Upper lobe of left lung (tissue), 6 donors: ENCODE results near the gene CMTM8. TPM values are rescaled to one million over a fixed set of nuclear protein-coding genes. Genes with fewer than 3 reads are reported as not detected.

ENCODE experiments used
- ATAC-seq, 2 donors: fragments of 200-7000 bp; cut with Tn5 transposase; one replicate each; pipeline ENCODE4 v1.9.1; 2022; ENCODE audit warnings: mild to moderate bottlenecking in 2 of 2, moderate library complexity in 2 of 2; ENCODE audit not compliant: low FRiP score in 2 of 2
- DNase-seq, 2 donors: peaks; one replicate each; pipeline ENCODE4 v3.0.0-alpha.2; 2019 to 2020
- H3K27ac ChIP-seq, 4 donors: fragments of 200-600 bp; sonication (generic); one replicate each; pipeline ENCODE4 v1.5.1; 2016 to 2019
- H3K27me3 ChIP-seq, 4 donors: fragments of 200-600 bp; sonication (generic); one replicate each; pipeline ENCODE4 v1.5.1; 2017 to 2019
- H3K36me3 ChIP-seq, 4 donors: fragments of 200-600 bp; sonication (generic); one replicate each; pipeline ENCODE4 v1.5.1; 2016 to 2019
- H3K4me1 ChIP-seq, 4 donors: fragments of 200-600 bp; sonication (generic); one replicate each; pipeline ENCODE4 v1.5.1; 2018 to 2019
- H3K4me3 ChIP-seq, 4 donors: fragments of 200-600 bp; sonication (generic); one replicate each; pipeline ENCODE4 v1.5.1; 2017 to 2019; ENCODE audit warnings: mild to moderate bottlenecking in 2 of 4, moderate library complexity in 1 of 4
- H3K9me3 ChIP-seq, 4 donors: fragments of 200-600 bp; sonication (generic); one replicate each; pipeline ENCODE4 v1.5.1; 2018 to 2019
- EP300 ChIP-seq, 4 donors: sonication (generic); formaldehyde crosslinking; IDR thresholded peaks; one replicate each; pipeline ENCODE4 v1.5.1; 2017; ENCODE audit warnings: antibody characterized with exemption in 4 of 4, control low read depth in 2 of 4
- POLR2A ChIP-seq, 4 donors: fragments of 450-650 bp; IDR thresholded peaks; one replicate each; pipeline ENCODE4 v1.5.1; 2016 to 2017; ENCODE audit warnings: antibody characterized with exemption in 4 of 4, mild to moderate bottlenecking in 2 of 4
- POLR2AphosphoS5 ChIP-seq, 2 donors: sonication (generic); formaldehyde crosslinking; IDR thresholded peaks; one replicate each; pipeline ENCODE4 v1.5.1; 2017; ENCODE audit warnings: antibody characterized with exemption in 2 of 2
- WGBS, 2 donors: methylation state at CpG; one replicate each; pipeline ENCODE4 v1.1.5; 2017 to 2018; 5-methylcytosine and 5-hydroxymethylcytosine counted together
- total RNA-seq, 6 donors: library from RNA; depleted of rRNA in 4 of 6; stranded (reverse); fragments of >200 nt in 4 of 6; gene quantifications; one replicate each; pipeline versions ENCODE4 v1.1.0 to v1.2.1, GENCODE V29; 2016 to 2021
- TF ChIP-seq, protein P1 (sequence below), 6 experiments: fragments of 450-650 bp in 4 of 6; fragments of 200-600 bp in 2 of 6; sonication (generic) in 2 of 6; IDR thresholded peaks; one replicate each; pipeline ENCODE4 v1.5.1; 2016 to 2019; ENCODE audit warnings: antibody characterized with exemption in 6 of 6
- donor health status: DM: no; HTN: no; CAD: no; lungs with moderate emphysema.
- donor health status: DM: no; HTN: yes; CAD: no; lungs with severe emphysema.

Gene CMTM8
- total RNA-seq, 6 donors from 2014 or later: 10.5 to 28.9 (median 19.6) TPM

DNA sequence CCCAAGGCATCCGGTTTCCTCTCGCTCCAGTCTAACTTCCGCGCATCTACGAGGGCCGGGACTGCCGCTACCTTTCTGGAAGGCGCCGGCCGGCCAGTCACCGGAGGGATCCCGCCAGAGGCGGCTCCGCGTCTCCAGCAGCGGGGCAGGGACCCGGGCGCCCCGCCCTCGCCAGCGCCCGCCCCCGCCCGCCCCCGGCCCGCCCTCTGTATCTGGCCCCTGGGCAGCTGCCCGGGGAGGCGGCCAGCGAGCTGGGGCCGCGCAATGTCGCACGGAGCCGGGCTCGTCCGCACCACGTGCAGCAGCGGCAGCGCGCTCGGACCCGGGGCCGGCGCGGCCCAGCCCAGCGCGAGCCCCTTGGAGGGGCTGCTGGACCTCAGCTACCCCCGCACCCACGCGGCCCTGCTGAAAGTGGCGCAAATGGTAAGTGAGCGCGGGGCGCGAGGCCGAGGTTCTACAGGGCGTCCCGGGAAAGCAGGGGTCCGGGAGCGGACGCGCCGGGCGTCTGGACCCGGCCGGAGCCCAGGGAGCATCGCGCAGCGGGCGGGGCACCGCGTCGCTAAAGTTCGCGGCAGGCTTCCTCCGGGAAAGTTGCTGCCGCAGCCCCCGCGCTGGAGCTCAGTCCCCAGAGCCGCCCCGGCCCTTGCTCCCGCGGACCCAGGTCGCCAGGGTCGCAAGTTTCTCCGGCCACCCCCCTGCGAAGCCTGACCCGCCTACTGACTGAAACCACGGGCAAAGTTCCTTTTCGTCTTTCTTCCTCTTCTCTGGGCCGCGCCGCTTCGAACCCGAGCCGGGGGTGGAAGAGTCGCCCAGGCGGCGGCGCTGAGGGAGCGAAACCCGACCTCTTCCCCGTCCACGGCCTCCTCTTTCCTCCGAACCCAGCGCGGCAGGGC is 153.4 kb downstream of the CMTM8 start, which contains the start of gene CMTM7:
Gene CMTM7 (plus strand): TSS at position 211 of the 893 bp plus-strand sequence. CDS start 54 bp downstream, at position 265.
- TF ChIP-seq EP300 (IDR thresholded peaks at IDR 0.05): no peak
- peak; percentile 44 to 78 for TF ChIP-seq POLR2AphosphoS5 (IDR thresholded peaks at IDR 0.05)
- TF ChIP-seq, protein P1, sequence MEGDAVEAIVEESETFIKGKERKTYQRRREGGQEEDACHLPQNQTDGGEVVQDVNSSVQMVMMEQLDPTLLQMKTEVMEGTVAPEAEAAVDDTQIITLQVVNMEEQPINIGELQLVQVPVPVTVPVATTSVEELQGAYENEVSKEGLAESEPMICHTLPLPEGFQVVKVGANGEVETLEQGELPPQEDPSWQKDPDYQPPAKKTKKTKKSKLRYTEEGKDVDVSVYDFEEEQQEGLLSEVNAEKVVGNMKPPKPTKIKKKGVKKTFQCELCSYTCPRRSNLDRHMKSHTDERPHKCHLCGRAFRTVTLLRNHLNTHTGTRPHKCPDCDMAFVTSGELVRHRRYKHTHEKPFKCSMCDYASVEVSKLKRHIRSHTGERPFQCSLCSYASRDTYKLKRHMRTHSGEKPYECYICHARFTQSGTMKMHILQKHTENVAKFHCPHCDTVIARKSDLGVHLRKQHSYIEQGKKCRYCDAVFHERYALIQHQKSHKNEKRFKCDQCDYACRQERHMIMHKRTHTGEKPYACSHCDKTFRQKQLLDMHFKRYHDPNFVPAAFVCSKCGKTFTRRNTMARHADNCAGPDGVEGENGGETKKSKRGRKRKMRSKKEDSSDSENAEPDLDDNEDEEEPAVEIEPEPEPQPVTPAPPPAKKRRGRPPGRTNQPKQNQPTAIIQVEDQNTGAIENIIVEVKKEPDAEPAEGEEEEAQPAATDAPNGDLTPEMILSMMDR (IDR thresholded peaks at IDR 0.05): peak in 1 of 6 experiments; percentile 12
- TF ChIP-seq POLR2A (IDR thresholded peaks at IDR 0.05): peak in 2 of 4 donors; percentile 60 to 93
- peaks cover 6 to 19% (median 10%) of the 10 kb centered on the region in 4 donors for H3K4me1 ChIP-seq
- no peaks in the 10 kb centered on the region for H3K27me3 ChIP-seq
- H3K4me3 ChIP-seq: peak within 1 kb of the TSS; percentile 57 to 86 (median 68)
- no peaks in the 10 kb centered on the region for H3K36me3 ChIP-seq
- 0% methylated on average over 52 of the region's 107 CpGs; no CpG with 5 or more reads in 1 of the 2 donors for WGBS, 2 donors
- DNase-seq (peak; percentile 90 to 94), ATAC-seq (peak; percentile 88 to 95)
- no peaks in the 10 kb centered on the region for H3K9me3 ChIP-seq
- H3K27ac ChIP-seq: peak within 1 kb of the TSS; percentile 79 to 91 (median 86)

DNA sequence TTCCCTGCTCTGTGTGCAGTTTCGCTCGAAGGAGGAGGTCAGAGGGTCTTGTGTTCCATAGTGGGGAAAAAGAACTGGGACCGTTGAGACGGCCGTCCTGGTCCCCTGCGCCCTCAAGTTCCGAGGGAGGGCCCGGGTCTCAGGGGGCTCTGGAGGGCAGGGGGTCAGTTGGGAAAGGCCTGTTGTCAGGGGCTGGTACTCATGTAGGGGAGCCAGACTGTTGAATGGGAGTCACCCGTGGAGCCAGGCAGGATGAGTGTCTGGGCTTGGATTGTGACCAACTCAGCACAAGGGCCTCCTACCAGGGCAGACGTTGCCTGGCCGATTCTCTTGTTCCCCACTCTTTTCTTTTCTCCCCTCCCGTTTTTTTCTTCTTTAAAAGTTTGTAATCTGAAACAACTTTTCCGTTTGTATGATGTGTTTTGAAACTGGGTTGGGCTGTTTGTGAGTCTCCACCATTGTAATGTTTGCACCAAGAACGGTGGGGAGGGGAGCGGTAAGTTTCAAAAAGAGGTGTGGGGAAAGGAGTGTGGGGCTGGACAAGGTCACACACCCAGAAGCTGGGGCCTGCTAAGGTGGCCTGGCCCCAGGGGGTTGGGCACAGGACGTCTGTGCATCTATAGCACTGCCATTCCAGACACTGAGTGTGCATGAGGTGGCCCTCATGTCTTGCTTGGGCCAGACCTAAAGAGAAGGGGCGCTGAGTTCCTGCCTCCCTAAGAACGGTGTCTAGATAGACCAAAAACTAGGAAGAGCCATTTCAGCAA is 154.2 kb downstream of the CMTM8 start:
- Histone ChIP-seq H3K9me3 (no peaks in the 10 kb centered on the region), H3K36me3 (no peaks in the 10 kb centered on the region), H3K27ac (peak overlapping the region; percentile 79 to 91 (median 86)), H3K4me3 (peak overlapping the region; percentile 57 to 86 (median 68)), H3K4me1 (peaks cover 7 to 19% (median 10%) of the 10 kb centered on the region in 4 donors), H3K27me3 (no peaks in the 10 kb centered on the region)
- peak; percentile 82 to 83 for ATAC-seq
- TF ChIP-seq, protein P1 (IDR thresholded peaks at IDR 0.05): no peak
- TF ChIP-seq POLR2A (IDR thresholded peaks at IDR 0.05) (peak in 1 of 4 donors; percentile 26), POLR2AphosphoS5 (IDR thresholded peaks at IDR 0.05) (no peak), EP300 (IDR thresholded peaks at IDR 0.05) (no peak)
- DNase-seq: peak in 1 of 2 donors; percentile 80
- 19 to 36% methylated on average over 10 to 18 of the region's 18 CpGs for WGBS, 2 donors

DNA sequence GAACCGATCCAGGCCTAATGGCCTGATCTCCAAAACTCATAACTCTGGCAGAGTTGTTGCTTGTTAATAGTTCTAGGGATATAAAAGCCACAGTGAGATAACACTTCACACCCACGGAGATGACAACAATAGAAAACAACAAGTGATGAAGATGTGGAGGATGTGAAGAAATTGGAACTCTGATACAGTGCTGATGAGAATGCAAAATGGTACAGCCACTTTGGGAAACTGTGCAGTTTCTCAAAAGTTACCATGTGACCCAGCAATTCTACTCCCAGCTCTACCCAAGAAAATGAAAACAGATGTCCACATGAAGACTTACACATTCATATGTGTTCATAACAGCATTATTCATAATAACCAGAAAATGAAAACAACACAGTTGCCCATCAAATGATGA is 157.0 kb downstream of the CMTM8 start:
- H3K4me3 ChIP-seq: no peak overlapping the region
- no peaks in the 10 kb centered on the region for H3K36me3 ChIP-seq
- no peak for TF ChIP-seq EP300 (IDR thresholded peaks at IDR 0.05)
- TF ChIP-seq, protein P1 (IDR thresholded peaks at IDR 0.05): no peak
- no peak for TF ChIP-seq POLR2A (IDR thresholded peaks at IDR 0.05)
- no peak for TF ChIP-seq POLR2AphosphoS5 (IDR thresholded peaks at IDR 0.05)
- H3K9me3 ChIP-seq: no peaks in the 10 kb centered on the region
- DNase-seq (no peak), ATAC-seq (no peak)
- no peaks in the 10 kb centered on the region for H3K27me3 ChIP-seq
- no peak overlapping the region for H3K27ac ChIP-seq
- H3K4me1 ChIP-seq: peaks cover 26 to 46% (median 30%) of the 10 kb centered on the region in 4 donors
- 55 to 63% methylated on average over 2 of the region's 2 CpGs for WGBS, 2 donors

DNA sequence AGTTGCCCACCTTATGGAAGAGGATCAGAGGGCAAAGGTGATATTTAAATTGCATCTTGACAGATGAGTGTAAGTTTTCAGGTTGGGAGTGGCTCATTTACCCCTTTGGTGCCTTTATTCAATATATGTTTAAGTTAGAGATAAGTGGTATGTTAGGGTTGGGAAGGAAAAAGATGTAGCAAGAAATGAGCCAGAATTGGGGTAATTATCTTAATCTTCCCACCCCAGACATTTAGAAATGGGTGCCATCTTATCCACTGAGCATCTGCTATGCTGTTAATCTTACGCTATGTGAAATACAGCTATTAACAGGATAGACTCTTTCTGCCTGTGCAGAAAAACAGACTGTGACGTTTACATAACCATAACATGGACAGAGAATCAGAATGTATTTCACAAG is 159.5 kb downstream of the CMTM8 start:
- TF ChIP-seq POLR2AphosphoS5 (IDR thresholded peaks at IDR 0.05) (no peak), POLR2A (IDR thresholded peaks at IDR 0.05) (no peak), EP300 (IDR thresholded peaks at IDR 0.05) (no peak)
- TF ChIP-seq, protein P1 (IDR thresholded peaks at IDR 0.05): no peak
- Histone ChIP-seq H3K27ac (peak overlapping the region in 2 of 4 donors; percentile 36 to 87), H3K9me3 (no peaks in the 10 kb centered on the region), H3K27me3 (no peaks in the 10 kb centered on the region), H3K36me3 (no peaks in the 10 kb centered on the region), H3K4me1 (peaks cover 43 to 63% (median 48%) of the 10 kb centered on the region in 4 donors), H3K4me3 (no peak overlapping the region)
- DNase-seq: no peak
- WGBS, 2 donors: 60 to 69% methylated on average over 2 of the region's 2 CpGs
- ATAC-seq: no peak
